HG03521 (cell line): ENCODE measurements around the gene EPHA4.

ENCODE experiments used
- ATAC-seq: cut with Tn5 transposase; IDR thresholded peaks from one replicate; pipeline ENCODE4 v1.9.1; 2021; ENCODE audit warnings: mild to moderate bottlenecking, moderate library complexity; ENCODE audit not compliant: unreplicated experiment

Gene EPHA4

GRCh38 chr2:221571551-221572218, 419 bp downstream of the EPHA4 start:
- peak; percentile 2 for ATAC-seq

GRCh38 chr2:221571025-221571550, 1.0 kb downstream of the EPHA4 start:
- no peak for ATAC-seq

- no peak for ATAC-seq
Observed at GRCh38 chr2:221570321-221570935, 1.7 kb downstream of the EPHA4 start.

GRCh38 chr2:221569871-221570270, 2.2 kb downstream of the EPHA4 start:
- no peak for ATAC-seq

- no peak for ATAC-seq
Observed at GRCh38 chr2:221569425-221569845, 2.7 kb downstream of the EPHA4 start.

GRCh38 chr2:221568299-221568698, 3.8 kb downstream of the EPHA4 start:
- ATAC-seq = no peak

GRCh38 chr2:221567809-221568208, 4.3 kb downstream of the EPHA4 start:
- no peak for ATAC-seq

- ATAC-seq = no peak
Observed at GRCh38 chr2:221567231-221567760, 4.8 kb downstream of the EPHA4 start.

GRCh38 chr2:221563270-221563985, 8.7 kb downstream of the EPHA4 start:
- ATAC-seq = no peak

GRCh38 chr2:221562226-221562625, 9.9 kb downstream of the EPHA4 start:
- no peak for ATAC-seq

- ATAC-seq = no peak
Observed at GRCh38 chr2:221561770-221562169, 10.3 kb downstream of the EPHA4 start.

- ATAC-seq = no peak
Observed at GRCh38 chr2:221559991-221560390, 12.1 kb downstream of the EPHA4 start.

- no peak for ATAC-seq
Observed at GRCh38 chr2:221558107-221558506, 14.0 kb downstream of the EPHA4 start.

- peak; percentile 28 for ATAC-seq
Observed at GRCh38 chr2:221555494-221555846, 16.6 kb downstream of the EPHA4 start.

GRCh38 chr2:221554769-221555493, 17.2 kb downstream of the EPHA4 start:
- peak; percentile 98 for ATAC-seq

GRCh38 chr2:221553333-221553732, 18.8 kb downstream of the EPHA4 start:
- ATAC-seq = no peak

GRCh38 chr2:221552291-221552690, 19.8 kb downstream of the EPHA4 start:
- ATAC-seq = no peak

- ATAC-seq = no peak
Observed at GRCh38 chr2:221551864-221552263, 20.2 kb downstream of the EPHA4 start.

GRCh38 chr2:221549143-221549542, 23.0 kb downstream of the EPHA4 start:
- ATAC-seq = peak; percentile 75

GRCh38 chr2:221546505-221547225, 25.4 kb downstream of the EPHA4 start:
- no peak for ATAC-seq
